GM23338 (cell line): Measurements from ENCODE around the gene KCNT2. TPM values are rescaled to one million over a fixed set of nuclear protein-coding genes. Genes with fewer than 3 reads are reported as not detected.

ENCODE experiments used
- ATAC-seq: fragments of 200-7000 bp; cut with Tn5 transposase; 3 replicates; pipeline ENCODE4 v1.9.1; 2020
- DNase-seq: peaks from one replicate; pipeline ENCODE4 v3.0.0-alpha.2; 2015; ENCODE audit warnings: low spot score
- H2AFZ ChIP-seq: fragments of 200-600 bp; sonication (generic); 2 replicates; pipeline ENCODE4 v1.8.0; 2016; ENCODE audit warnings: antibody characterized with exemption, mild to moderate bottlenecking, moderate library complexity
- H3F3A ChIP-seq: fragments of 200-600 bp; sonication (generic); replicated peaks from 2 replicates; pipeline ENCODE4 v1.8.0; 2017; ENCODE audit warnings: antibody characterized with exemption, mixed run types, low read depth
- H3K27ac ChIP-seq: fragments of 200-600 bp; sonication (generic); 2 replicates; pipeline ENCODE4 v1.6.1; 2016; ENCODE audit warnings: low read depth
- H3K27me3 ChIP-seq: fragments of 200-600 bp; sonication (generic); 2 replicates; pipeline ENCODE4 v1.8.0; 2016; ENCODE audit warnings: mild to moderate bottlenecking, mixed run types, moderate library complexity; ENCODE audit not compliant: insufficient read depth
- H3K36me3 ChIP-seq: fragments of 200-600 bp; sonication (generic); 2 replicates; pipeline ENCODE4 v1.8.0; 2016; ENCODE audit warnings: mild to moderate bottlenecking; ENCODE audit not compliant: insufficient read depth
- H3K4me1 ChIP-seq: fragments of 200-600 bp; sonication (generic); 2 replicates; pipeline ENCODE4 v1.8.0; 2016; ENCODE audit warnings: mild to moderate bottlenecking, moderate library complexity; ENCODE audit not compliant: insufficient read depth
- H3K4me2 ChIP-seq: fragments of 200-600 bp; sonication (generic); 2 replicates; pipeline ENCODE4 v1.7.1; 2017; ENCODE audit warnings: mixed run types
- H3K4me3 ChIP-seq: fragments of 200-600 bp; sonication (generic); 2 replicates; pipeline ENCODE4 v1.6.1; 2016; ENCODE audit warnings: mixed run types
- H3K79me2 ChIP-seq: fragments of 200-600 bp; sonication (generic); replicated peaks from 2 replicates; pipeline ENCODE4 v1.8.0; 2017; ENCODE audit warnings: mild to moderate bottlenecking; ENCODE audit not compliant: insufficient read depth
- H3K9me2 ChIP-seq: fragments of 200-600 bp; sonication (generic); 2 replicates; pipeline ENCODE4 v1.8.0; 2017; ENCODE audit not compliant: insufficient read depth
- H4K20me1 ChIP-seq: fragments of 200-600 bp; sonication (generic); replicated peaks from 2 replicates; pipeline ENCODE4 v1.8.0; 2017; ENCODE audit warnings: mild to moderate bottlenecking; ENCODE audit not compliant: insufficient read depth
- H3K27ac Mint-ChIP-seq: 2 replicates; pipeline ENCODE4 v1.8.0; 2020; ENCODE audit warnings: inconsistent platforms, mild to moderate bottlenecking, moderate library complexity, mixed read lengths
- H3K27me3 Mint-ChIP-seq: 3 replicates; pipeline ENCODE4 v1.8.0; 2022; ENCODE audit warnings: low read depth, mild to moderate bottlenecking, moderate library complexity, mixed read lengths, inconsistent platforms; ENCODE audit not compliant: insufficient read depth, poor library complexity
- H3K36me3 Mint-ChIP-seq: 3 replicates; pipeline ENCODE4 v1.8.0; 2021; ENCODE audit warnings: low read depth, mild to moderate bottlenecking, inconsistent platforms, moderate library complexity, mixed read lengths
- H3K4me1 Mint-ChIP-seq: 3 replicates; pipeline ENCODE4 v1.8.0; 2020; ENCODE audit warnings: mild to moderate bottlenecking, inconsistent platforms, mixed read lengths
- H3K4me3 Mint-ChIP-seq: 3 replicates; pipeline ENCODE4 v1.8.0; 2021; ENCODE audit warnings: moderate library complexity, mild to moderate bottlenecking, inconsistent platforms, mixed read lengths
- H3K9me3 Mint-ChIP-seq: 3 replicates; pipeline ENCODE4 v1.8.0; 2020; ENCODE audit warnings: moderate library complexity, mild to moderate bottlenecking, inconsistent platforms, mixed read lengths
- CREB1 ChIP-seq: fragments of 250-450 bp; sonication (Bioruptor Pico); IDR thresholded peaks from 2 replicates; pipeline ENCODE4 v1.5.0; 2020; ENCODE audit warnings: low read depth, mild to moderate bottlenecking, moderate library complexity
- EZH2 ChIP-seq: fragments of 200-600 bp; sonication (generic); IDR thresholded peaks from one replicate; pipeline ENCODE4 v1.8.0; 2017; ENCODE audit warnings: antibody characterized with exemption, mild to moderate bottlenecking, low read depth; ENCODE audit not compliant: unreplicated experiment
- EZH2phosphoT487 ChIP-seq: fragments of 200-600 bp; sonication (generic); IDR thresholded peaks from one replicate; pipeline ENCODE4 v1.8.1; 2018; ENCODE audit warnings: antibody characterized with exemption; ENCODE audit not compliant: unreplicated experiment
- JUNB ChIP-seq: IDR thresholded peaks from one replicate; pipeline ENCODE4 v1.6.1; 2016; ENCODE audit warnings: antibody characterized with exemption; ENCODE audit not compliant: unreplicated experiment
- NANOG ChIP-seq: IDR thresholded peaks from 2 replicates; pipeline ENCODE4 v1.6.1; 2016; ENCODE audit warnings: antibody characterized with exemption, borderline replicate concordance
- POLR2AphosphoS5 ChIP-seq: IDR thresholded peaks from 2 replicates; pipeline ENCODE4 v1.6.1; 2016; ENCODE audit warnings: antibody characterized with exemption, low read depth
- ZNF114 ChIP-seq: fragments of 250-450 bp; sonication (Bioruptor Pico); IDR thresholded peaks from 2 replicates; pipeline ENCODE4 v1.5.0; 2020; ENCODE audit warnings: mild to moderate bottlenecking, moderate library complexity
- ZNF331 ChIP-seq: fragments of 250-450 bp; sonication (Bioruptor Pico); IDR thresholded peaks from 2 replicates; pipeline ENCODE4 v1.5.0; 2020; ENCODE audit warnings: low read depth, mild to moderate bottlenecking, moderate library complexity
- polyA plus RNA-seq: library from polyadenylated mRNA; unstranded; fragments of >200 nt; fragmentation: Nextera tagmentation; extraction: Ambion mirVana; gene quantifications from 2 replicates; pipeline ENCODE4 v1.2.1, GENCODE V29; 2016
- total RNA-seq: library from RNA; depleted of rRNA; stranded (reverse); fragments of >200 nt; shearing (Covaris generic); gene quantifications from 2 replicates; pipeline ENCODE4 v1.2.3, GENCODE V29; 2014
- TF ChIP-seq, protein P1 (sequence below): IDR thresholded peaks from one replicate; pipeline ENCODE4 v1.6.1; 2018; ENCODE audit warnings: antibody characterized with exemption; ENCODE audit not compliant: unreplicated experiment
- TF ChIP-seq, protein P2 (sequence below): fragments of 250-450 bp; sonication (Bioruptor Pico); IDR thresholded peaks from 2 replicates; pipeline ENCODE4 v1.5.0; 2020; ENCODE audit warnings: mild to moderate bottlenecking, moderate library complexity
- TF ChIP-seq, protein P3 (sequence below): IDR thresholded peaks from 2 replicates; pipeline ENCODE4 v1.6.1; 2016; ENCODE audit warnings: antibody characterized with exemption

KCNT2 gene
- total and polyA plus RNA-seq, 2 experiments from 2014 or later, result 5.4 to 13.4 TPM

DNA sequence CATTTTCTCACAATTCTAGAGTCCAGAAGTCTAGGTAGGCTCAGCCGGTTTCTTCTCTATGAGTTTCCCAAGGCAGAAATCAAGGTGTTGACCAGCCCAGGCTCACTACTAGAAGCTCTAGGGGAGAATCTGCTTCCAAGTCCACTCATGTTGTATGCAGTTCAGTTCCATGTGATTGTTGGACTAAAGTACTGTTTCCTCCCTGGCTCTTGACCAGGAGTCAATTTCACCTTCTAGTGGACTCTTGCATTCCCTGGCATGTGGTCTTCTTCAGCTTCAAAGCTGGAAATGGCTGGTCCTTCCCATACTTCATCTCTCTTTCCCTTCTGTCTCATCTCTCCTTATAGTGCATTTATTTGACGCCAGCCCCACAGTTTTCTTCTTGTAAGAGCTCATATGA, 153.4 kb downstream of the KCNT2 start (continued):
- TF ChIP-seq, protein P1, sequence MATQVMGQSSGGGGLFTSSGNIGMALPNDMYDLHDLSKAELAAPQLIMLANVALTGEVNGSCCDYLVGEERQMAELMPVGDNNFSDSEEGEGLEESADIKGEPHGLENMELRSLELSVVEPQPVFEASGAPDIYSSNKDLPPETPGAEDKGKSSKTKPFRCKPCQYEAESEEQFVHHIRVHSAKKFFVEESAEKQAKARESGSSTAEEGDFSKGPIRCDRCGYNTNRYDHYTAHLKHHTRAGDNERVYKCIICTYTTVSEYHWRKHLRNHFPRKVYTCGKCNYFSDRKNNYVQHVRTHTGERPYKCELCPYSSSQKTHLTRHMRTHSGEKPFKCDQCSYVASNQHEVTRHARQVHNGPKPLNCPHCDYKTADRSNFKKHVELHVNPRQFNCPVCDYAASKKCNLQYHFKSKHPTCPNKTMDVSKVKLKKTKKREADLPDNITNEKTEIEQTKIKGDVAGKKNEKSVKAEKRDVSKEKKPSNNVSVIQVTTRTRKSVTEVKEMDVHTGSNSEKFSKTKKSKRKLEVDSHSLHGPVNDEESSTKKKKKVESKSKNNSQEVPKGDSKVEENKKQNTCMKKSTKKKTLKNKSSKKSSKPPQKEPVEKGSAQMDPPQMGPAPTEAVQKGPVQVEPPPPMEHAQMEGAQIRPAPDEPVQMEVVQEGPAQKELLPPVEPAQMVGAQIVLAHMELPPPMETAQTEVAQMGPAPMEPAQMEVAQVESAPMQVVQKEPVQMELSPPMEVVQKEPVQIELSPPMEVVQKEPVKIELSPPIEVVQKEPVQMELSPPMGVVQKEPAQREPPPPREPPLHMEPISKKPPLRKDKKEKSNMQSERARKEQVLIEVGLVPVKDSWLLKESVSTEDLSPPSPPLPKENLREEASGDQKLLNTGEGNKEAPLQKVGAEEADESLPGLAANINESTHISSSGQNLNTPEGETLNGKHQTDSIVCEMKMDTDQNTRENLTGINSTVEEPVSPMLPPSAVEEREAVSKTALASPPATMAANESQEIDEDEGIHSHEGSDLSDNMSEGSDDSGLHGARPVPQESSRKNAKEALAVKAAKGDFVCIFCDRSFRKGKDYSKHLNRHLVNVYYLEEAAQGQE, result no peak
- TF ChIP-seq CREB1 (no peak), POLR2AphosphoS5 (no peak), JUNB (no peak)
- TF ChIP-seq, protein P2, sequence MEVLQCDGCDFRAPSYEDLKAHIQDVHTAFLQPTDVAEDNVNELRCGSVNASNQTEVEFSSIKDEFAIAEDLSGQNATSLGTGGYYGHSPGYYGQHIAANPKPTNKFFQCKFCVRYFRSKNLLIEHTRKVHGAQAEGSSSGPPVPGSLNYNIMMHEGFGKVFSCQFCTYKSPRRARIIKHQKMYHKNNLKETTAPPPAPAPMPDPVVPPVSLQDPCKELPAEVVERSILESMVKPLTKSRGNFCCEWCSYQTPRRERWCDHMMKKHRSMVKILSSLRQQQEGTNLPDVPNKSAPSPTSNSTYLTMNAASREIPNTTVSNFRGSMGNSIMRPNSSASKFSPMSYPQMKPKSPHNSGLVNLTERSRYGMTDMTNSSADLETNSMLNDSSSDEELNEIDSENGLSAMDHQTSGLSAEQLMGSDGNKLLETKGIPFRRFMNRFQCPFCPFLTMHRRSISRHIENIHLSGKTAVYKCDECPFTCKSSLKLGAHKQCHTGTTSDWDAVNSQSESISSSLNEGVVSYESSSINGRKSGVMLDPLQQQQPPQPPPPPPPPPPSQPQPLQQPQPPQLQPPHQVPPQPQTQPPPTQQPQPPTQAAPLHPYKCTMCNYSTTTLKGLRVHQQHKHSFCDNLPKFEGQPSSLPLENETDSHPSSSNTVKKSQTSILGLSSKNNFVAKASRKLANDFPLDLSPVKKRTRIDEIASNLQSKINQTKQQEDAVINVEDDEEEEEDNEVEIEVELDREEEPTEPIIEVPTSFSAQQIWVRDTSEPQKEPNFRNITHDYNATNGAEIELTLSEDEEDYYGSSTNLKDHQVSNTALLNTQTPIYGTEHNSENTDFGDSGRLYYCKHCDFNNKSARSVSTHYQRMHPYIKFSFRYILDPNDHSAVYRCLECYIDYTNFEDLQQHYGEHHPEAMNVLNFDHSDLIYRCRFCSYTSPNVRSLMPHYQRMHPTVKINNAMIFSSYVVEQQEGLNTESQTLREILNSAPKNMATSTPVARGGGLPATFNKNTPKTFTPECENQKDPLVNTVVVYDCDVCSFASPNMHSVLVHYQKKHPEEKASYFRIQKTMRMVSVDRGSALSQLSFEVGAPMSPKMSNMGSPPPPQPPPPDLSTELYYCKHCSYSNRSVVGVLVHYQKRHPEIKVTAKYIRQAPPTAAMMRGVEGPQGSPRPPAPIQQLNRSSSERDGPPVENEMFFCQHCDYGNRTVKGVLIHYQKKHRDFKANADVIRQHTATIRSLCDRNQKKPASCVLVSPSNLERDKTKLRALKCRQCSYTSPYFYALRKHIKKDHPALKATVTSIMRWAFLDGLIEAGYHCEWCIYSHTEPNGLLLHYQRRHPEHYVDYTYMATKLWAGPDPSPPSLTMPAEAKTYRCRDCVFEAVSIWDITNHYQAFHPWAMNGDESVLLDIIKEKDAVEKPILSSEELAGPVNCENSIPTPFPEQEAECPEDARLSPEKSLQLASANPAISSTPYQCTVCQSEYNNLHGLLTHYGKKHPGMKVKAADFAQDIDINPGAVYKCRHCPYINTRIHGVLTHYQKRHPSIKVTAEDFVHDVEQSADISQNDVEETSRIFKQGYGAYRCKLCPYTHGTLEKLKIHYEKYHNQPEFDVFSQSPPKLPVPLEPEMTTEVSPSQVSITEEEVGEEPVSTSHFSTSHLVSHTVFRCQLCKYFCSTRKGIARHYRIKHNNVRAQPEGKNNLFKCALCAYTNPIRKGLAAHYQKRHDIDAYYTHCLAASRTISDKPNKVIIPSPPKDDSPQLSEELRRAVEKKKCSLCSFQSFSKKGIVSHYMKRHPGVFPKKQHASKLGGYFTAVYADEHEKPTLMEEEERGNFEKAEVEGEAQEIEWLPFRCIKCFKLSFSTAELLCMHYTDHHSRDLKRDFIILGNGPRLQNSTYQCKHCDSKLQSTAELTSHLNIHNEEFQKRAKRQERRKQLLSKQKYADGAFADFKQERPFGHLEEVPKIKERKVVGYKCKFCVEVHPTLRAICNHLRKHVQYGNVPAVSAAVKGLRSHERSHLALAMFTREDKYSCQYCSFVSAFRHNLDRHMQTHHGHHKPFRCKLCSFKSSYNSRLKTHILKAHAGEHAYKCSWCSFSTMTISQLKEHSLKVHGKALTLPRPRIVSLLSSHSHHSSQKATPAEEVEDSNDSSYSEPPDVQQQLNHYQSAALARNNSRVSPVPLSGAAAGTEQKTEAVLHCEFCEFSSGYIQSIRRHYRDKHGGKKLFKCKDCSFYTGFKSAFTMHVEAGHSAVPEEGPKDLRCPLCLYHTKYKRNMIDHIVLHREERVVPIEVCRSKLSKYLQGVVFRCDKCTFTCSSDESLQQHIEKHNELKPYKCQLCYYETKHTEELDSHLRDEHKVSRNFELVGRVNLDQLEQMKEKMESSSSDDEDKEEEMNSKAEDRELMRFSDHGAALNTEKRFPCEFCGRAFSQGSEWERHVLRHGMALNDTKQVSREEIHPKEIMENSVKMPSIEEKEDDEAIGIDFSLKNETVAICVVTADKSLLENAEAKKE (CRISPR knock-in tag), result no peak

GRCh38 chr1:196451103-196451502, 157.1 kb downstream of the KCNT2 start:
- no peaks in the 10 kb centered on the region for H3K79me2 ChIP-seq
- H3K4me1 ChIP-seq, result peaks cover 40% of the 10 kb centered on the region
- Mint-ChIP-seq H3K27me3 (peaks cover 5% of the 10 kb centered on the region), H3K4me1 (peaks cover 50% of the 10 kb centered on the region), H3K4me3 (no peak overlapping the region), H3K36me3 (no peaks in the 10 kb centered on the region), H3K27ac (no peak overlapping the region), H3K9me3 (no peaks in the 10 kb centered on the region)
- peak overlapping the region; percentile 11; the same call in 1 of the 2 replicates for H3K27ac ChIP-seq
- H4K20me1 ChIP-seq, result no peaks in the 10 kb centered on the region
- H3K4me2 ChIP-seq, result peak overlapping the region; percentile 15
- no peak for DNase-seq
- H3F3A ChIP-seq, result no peaks in the 10 kb centered on the region
- H3K36me3 ChIP-seq, result no peaks in the 10 kb centered on the region
- no peaks in the 10 kb centered on the region for H3K27me3 ChIP-seq
- H3K9me2 ChIP-seq, result no peaks in the 10 kb centered on the region
- H3K4me3 ChIP-seq, result no peak overlapping the region
- ATAC-seq, result peak; percentile 56
- no peak overlapping the region for H2AFZ ChIP-seq
- TF ChIP-seq, protein P3, sequence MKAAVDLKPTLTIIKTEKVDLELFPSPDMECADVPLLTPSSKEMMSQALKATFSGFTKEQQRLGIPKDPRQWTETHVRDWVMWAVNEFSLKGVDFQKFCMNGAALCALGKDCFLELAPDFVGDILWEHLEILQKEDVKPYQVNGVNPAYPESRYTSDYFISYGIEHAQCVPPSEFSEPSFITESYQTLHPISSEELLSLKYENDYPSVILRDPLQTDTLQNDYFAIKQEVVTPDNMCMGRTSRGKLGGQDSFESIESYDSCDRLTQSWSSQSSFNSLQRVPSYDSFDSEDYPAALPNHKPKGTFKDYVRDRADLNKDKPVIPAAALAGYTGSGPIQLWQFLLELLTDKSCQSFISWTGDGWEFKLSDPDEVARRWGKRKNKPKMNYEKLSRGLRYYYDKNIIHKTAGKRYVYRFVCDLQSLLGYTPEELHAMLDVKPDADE, result no peak
- TF ChIP-seq NANOG, result no peak
- TF ChIP-seq EZH2, result no peak
- no peak for TF ChIP-seq ZNF114 (CRISPR knock-in tag)
- no peak for TF ChIP-seq POLR2AphosphoS5
- TF ChIP-seq, protein P1, result no peak
- TF ChIP-seq EZH2phosphoT487, result no peak
- no peak for TF ChIP-seq ZNF331 (CRISPR knock-in tag)
- TF ChIP-seq CREB1, result no peak
- TF ChIP-seq JUNB, result no peak
